ENCODE data around the gene HELZ2. TPM values are rescaled to one million over a fixed set of nuclear protein-coding genes. Genes with fewer than 3 reads are reported as not detected.

Gene HELZ2
- total and polyA plus RNA-seq, 2 of the 4 experiments (the other 2 are of a cell fraction) = 4.7 to 10.6 TPM

DNA sequence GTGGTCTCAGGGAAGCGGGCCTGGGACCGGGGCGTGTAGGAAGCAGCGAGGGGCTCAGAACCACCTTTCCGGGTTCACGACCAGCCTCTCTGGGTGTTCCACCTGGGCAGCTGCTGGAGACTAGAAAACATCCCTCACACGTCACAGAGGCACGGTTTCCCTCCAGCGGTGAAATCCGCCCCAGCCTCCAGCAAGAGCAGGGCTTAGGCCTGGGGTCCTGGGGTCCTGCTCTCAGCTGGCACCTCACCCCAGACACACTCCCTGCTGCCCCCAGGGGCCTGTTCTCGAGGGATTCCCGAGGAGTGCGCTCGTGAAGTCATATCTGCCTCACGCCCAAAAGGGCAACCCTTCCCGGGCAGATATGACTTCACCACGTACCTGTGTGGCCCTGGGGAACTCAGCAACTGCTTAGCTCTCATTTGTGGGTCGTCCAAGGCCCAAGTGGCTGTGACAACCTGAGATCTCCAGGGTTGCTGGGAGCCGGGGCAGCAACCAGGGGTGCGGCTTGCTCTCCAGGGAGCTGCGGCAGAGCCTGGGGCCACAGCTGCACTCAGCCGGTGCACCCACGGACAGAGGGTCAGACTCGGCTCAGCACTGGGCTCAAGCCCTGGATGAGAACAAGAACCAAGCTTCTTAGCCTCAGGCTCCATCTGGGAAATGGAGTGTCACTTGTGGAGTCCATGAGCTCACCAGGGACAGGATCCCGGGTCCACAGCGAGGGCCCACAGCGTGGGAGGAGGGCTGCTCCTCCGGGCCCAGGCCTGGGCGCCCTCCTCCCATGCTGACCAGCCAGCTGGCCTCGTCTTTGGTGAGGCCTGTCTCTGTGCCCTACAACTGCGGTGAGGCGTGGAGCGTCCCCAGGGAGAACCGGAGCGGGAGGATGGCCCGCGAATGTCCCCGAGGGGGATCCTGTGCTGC, 19.4 kb downstream of the HELZ2 start:
- Histone ChIP-seq H3K4me2 (ENCODE audit: low read depth, low read length) (peak overlapping the region; percentile 89), H3K27ac (ENCODE audit: insufficient read depth, low read length) (no peak overlapping the region), H2BK5ac (ENCODE audit: low read depth, low read length, poor library complexity, severe bottlenecking) (no peak overlapping the region), H3K27me3 (ENCODE audit: control insufficient read depth, insufficient read depth, low read length) (peaks cover 2% of the 10 kb centered on the region; the same call in 1 of the 2 replicates), H3K4ac (ENCODE audit: low read depth, low read length) (no peak overlapping the region; the same call in 1 of the 2 replicates), H2AK5ac (ENCODE audit: low read depth, low read length) (peak overlapping the region; percentile 28; the same call in 1 of the 2 replicates), H4K5ac (ENCODE audit: low read depth, low read length) (no peak overlapping the region; the same call in 1 of the 2 replicates), H3K23ac (ENCODE audit: low read depth, low read length) (no peak overlapping the region), H4K91ac (ENCODE audit: insufficient read depth, low read depth, low read length) (no peak overlapping the region), H3K14ac (replicated peaks; ENCODE audit: low read depth, low read length) (peak overlapping the region; percentile 66; the same call in 1 of the 2 replicates), H4K8ac (ENCODE audit: low read depth in 2 of 2, low read length in 2 of 2) (no peak overlapping the region), H3K9me1 (ENCODE audit: insufficient read depth, low read length) (no peaks in the 10 kb centered on the region), H2AFZ (replicated peaks; ENCODE audit: low read length, poor library complexity) (peak overlapping the region; percentile 68), H3K56ac (ENCODE audit: extremely low read depth, insufficient read depth, low read length) (no peak overlapping the region), H3K9ac (ENCODE audit: low read depth, low read length) (peak overlapping the region; percentile 60), H3K36me3 (ENCODE audit: control insufficient read depth, insufficient read depth, low read length) (peaks cover 5% of the 10 kb centered on the region; the same call in 1 of the 2 replicates), H2BK20ac (ENCODE audit: low read depth, low read length) (no peak overlapping the region), H3K9me3 (ENCODE audit: control insufficient read depth, insufficient read depth, low read length) (no peaks in the 10 kb centered on the region), H4K20me1 (ENCODE audit: insufficient read depth, low read length) (no peaks in the 10 kb centered on the region; the same call in 1 of the 2 replicates), H2AK9ac (replicated peaks; ENCODE audit: low read depth, low read length, poor library complexity) (peak overlapping the region; percentile 60), H3K79me1 (ENCODE audit: low read depth in 1 of 2, low read length in 2 of 2) (no peaks in the 10 kb centered on the region), H3K18ac (ENCODE audit: low read depth, low read length) (no peak overlapping the region), H3K4me3 (ENCODE audit: insufficient read depth, low read depth, low read length) (peak overlapping the region; percentile 63), H2BK15ac (ENCODE audit: low read depth, low read length) (no peak overlapping the region), H3K4me1 (ENCODE audit: control insufficient read depth, insufficient read depth, low read length) (peaks cover 5% of the 10 kb centered on the region; the same call in 1 of the 2 replicates), H2BK120ac (ENCODE audit: low read depth, low read length) (no peak overlapping the region)
- 76% methylated on average over 24 of the region's 38 CpGs; no CpG with 5 or more reads in 1 of the 2 experiments for WGBS, 2 experiments (ENCODE audit: extremely low coverage in 2 of 2, insufficient read length in 1 of 2)
- no peak for ATAC-seq (ENCODE audit: low read depth)
- ChIA-PET CTCF (no interaction called here), POLR2A (ENCODE audit: unreplicated experiment) (no interaction called here)
- in situ Hi-C loops (cut with MboI; ENCODE audit: low sequenced_read_pairs) = no loop called here
- BruUV-seq (replicated peaks) = no TSS peak
- DNase-seq = no peak
- dilution Hi-C loops (cut with HindIII; ENCODE audit: low sequenced_read_pairs, unreplicated experiment) = no loop called here
- intact Hi-C loops (cut with micrococcal nuclease) = loop anchor here (2.0 kb wide), 1 partner anchor 18 kb away; no protein-coding TSS in a partner anchor
- TF ChIP-seq ELK1 (IDR thresholded peaks at IDR 0.05; ENCODE audit: borderline replicate concordance, low read depth, low read length) = no peak
- no peak for TF ChIP-seq NFE2L2 (IDR thresholded peaks at IDR 0.05; ENCODE audit: low read depth, low read length)
- no peak for TF ChIP-seq BHLHE40 (IDR thresholded peaks at IDR 0.05; ENCODE audit: low read depth, low read length)
- TF ChIP-seq RCOR1 (IDR thresholded peaks at IDR 0.05; ENCODE audit: insufficient replicate concordance, low read length) = no peak
- no peak for TF ChIP-seq CEBPB (IDR thresholded peaks at IDR 0.05; ENCODE audit: low read depth, low read length)
- TF ChIP-seq POLR2A (IDR thresholded peaks at IDR 0.05; ENCODE audit: low read depth, low read length) = no peak
- no peak for TF ChIP-seq RFX5 (IDR thresholded peaks at IDR 0.05; ENCODE audit: low read depth, low read length)
- TF ChIP-seq MAZ (IDR thresholded peaks at IDR 0.05; ENCODE audit: borderline replicate concordance, low read depth, low read length) = no peak
- TF ChIP-seq SMC3 (IDR thresholded peaks at IDR 0.05; ENCODE audit: low read depth, low read length) = no peak
- no peak for TF ChIP-seq RAD21 (IDR thresholded peaks at IDR 0.05; ENCODE audit: low read length)
- no peak for TF ChIP-seq USF2 (IDR thresholded peaks at IDR 0.05; ENCODE audit: low read depth, low read length)
- TF ChIP-seq MAFK (IDR thresholded peaks at IDR 0.05; ENCODE audit: low read depth, low read length) = no peak
- TF ChIP-seq FOS (IDR thresholded peaks at IDR 0.05; ENCODE audit: low read depth, low read length) = no peak
- TF ChIP-seq CHD1 (IDR thresholded peaks at IDR 0.05; ENCODE audit: low read depth, low read length) = no peak
